Glomerular visceral epithelial cell (primary cell): Measurements from ENCODE around the gene FBRSL1.

ENCODE experiments used
- DNase-seq: peaks from one replicate; pipeline ENCODE4 v3.0.0-alpha.2; 2016; ENCODE audit errors: extremely low spot score

FBRSL1 gene

DNA sequence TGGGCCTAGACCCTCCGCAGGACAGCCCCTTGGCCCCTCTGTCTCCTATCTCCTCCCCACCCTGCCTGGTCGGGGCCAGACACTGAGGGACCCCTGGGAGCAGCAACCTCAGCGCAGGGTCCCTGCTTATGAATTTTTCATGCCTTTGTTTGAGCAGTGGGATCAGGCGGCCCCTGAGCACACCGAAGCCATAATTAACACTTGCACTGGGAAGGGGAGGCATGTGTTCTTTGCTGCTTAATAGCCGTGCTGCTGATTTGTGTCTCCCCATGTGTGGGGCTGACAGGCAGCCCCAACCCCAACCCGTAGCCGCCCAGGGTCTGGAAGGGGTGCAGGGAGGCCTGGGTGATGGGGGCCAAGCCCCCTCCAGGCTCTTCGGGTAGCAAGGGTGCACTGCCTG lies 52.7 kb downstream of the FBRSL1 start:
- DNase-seq = no peak

DNA sequence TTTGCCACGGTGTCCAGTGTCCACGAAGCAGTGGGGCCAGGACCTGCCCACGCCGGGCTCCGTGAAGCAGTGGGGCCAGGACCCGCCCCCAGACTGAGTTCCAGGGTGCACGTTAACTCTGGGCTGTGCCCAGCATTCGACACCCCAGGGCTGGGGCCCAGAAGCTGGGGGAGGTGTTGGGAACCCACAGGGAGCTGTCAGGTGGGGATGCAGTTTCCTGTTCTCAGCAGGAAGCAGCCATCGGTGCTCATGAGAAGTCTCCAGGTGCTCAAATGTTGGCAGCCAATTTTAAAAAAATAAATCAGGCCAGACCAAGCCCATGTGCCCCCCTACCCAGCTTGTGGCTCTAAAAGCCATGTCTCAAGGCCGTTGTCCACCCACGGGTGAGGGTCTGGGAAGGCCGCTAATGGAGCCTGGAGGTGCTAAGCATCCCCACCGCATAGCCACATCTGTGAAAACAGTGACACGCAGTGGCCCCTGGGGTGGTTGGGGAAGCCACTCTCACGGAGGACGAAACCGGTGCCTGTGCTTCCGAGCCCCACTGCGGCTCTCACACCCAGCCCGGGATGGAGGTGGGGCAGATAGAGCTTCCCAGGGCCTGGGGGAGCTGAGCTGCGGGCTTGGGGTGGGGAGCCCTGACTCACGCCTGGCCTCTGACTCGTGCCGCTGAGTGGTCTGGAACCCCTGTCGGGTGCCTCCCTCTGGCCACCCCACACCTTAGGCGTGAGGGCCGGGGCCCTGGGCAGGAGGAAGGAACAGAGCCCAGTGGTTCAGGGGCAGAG lies 53.5 kb downstream of the FBRSL1 start:
- no peak for DNase-seq

DNA sequence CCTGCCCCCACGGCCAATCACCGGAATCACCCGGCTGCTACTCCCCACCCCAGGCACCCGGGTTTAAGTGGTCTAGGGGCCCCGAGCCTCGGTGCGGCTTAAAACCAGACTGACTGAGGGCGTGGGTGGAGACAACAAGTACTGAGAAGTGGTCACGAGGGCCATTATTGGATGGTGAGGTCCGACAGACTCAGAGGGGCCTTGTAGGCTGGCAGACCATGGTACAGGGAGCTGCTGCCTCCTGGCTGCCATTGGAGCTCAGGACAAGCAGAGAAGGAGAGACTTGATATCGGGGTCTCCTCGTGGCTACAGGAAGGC lies 54.1 kb downstream of the FBRSL1 start:
- no peak for DNase-seq

DNA sequence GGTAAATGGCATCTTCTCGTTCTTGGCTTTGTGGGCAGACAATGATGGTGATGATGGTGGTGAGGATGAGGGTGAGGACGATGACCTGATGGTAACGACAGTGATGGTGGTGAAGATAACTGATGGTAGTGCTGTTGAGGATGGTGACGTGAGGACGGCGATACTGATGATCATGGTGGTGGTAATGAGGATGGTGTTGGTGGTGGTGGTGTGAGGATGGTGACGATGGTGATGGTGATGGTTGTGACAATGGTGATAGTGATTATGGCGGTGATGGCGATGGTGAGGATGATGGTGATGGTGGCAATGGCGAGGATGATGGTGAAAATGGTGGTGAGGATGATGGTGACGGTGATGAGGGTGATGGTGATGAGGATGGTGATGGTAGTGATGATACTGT lies 54.5 kb downstream of the FBRSL1 start:
- DNase-seq = no peak

DNA sequence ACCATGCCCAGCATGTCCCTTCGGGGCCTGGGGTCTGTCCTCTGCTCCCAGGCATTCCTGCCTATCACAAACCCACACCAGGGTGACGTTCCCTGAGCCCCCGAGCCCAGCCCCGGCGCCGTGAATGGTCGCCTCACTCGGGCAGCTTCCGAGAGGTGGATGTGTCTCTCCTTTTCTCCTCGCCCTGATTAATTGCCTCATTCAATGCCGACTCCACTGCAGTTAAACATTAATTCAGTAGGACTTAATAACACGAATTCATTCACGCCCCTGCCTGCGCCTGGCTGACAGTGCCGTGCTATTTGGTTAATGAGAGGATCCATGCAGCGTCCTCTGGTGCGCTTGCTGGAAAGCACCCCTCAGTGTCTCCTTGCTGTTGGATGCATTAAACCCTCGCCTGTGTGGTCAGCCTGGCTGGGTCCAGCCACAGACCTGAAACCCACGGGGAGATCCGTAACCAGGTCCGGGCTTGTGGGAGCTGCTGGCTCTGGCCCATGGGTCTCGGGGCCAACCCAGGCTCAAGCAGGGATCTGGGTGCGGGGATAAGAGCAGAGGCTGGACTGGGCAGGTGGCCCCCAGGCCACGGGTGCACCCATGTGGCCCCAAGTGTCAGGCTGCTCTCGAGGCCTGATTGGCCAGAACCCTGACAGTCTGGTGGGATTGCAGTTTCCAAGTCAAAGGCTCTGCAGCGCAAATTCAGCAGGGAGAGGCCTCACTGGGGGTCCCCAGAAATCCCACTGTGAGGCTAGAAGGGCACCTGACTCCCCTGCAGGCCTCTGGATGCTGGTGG lies 55.4 kb downstream of the FBRSL1 start:
- no peak for DNase-seq

DNA sequence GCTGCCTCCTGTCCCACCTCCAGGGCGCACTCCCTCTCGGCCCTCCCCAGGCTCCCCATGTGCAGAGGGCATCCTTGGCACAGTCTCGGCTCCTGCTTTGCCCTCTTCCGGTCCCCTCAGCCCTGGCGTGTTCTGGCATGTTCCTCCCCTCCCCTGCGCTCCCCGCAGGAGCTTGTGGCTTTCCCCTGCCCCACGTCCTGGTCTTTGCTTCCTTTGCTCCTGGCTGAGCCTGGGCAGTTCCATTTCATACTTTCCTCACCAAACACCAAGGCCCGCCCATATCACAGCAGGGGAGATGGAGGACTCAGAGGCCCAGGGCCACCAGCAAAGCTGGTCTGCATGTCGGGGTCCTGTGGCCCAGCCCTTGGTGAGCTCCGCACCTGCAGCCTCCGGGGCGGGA lies 56.0 kb downstream of the FBRSL1 start:
- no peak for DNase-seq

DNA sequence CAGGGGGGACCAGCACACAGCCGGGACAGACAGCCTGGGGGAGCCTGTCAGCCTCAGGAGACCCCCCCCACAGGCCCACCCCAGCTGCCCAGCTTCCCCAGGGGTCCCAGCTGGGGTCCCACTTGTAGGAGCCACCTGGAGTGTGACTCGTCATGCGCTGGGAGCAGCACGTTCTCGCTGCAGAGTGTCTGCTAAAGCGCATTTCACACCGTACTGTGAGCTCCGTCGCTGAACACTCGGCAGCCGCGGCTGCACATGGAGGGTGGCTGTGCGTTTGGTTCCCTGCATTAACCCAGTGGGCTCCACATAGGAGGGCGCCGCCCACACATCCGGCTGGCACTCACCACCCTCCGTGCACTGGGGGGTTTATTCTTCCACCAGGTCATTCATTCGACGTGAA lies 56.7 kb downstream of the FBRSL1 start:
- no peak for DNase-seq

DNA sequence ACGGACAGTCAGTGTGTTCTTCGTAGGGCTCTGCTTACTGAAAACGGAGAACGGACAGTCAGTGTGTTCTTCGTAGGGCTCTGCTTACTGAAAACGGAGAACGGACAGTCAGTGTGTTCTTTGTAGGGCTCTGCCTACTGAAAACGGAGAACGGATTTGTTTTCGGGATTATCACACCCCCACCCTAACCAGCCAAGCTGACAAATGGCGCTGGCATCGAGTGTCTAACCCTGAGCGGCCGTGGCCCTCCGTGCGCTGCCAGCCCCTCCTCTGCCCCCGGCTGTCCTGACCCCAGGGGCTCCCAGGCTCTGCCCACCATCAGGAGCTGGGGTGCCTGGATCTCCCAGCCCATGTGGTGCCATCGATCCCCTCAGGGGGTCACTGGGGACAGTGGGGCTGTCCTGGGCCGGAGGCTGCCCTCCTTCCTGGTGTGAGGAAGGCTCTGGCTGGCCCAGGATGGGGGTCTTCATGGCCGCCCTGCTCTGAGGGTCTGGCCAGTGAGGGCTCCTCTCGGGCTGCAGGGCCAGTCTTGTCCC lies 57.3 kb downstream of the FBRSL1 start:
- no peak for DNase-seq

DNA sequence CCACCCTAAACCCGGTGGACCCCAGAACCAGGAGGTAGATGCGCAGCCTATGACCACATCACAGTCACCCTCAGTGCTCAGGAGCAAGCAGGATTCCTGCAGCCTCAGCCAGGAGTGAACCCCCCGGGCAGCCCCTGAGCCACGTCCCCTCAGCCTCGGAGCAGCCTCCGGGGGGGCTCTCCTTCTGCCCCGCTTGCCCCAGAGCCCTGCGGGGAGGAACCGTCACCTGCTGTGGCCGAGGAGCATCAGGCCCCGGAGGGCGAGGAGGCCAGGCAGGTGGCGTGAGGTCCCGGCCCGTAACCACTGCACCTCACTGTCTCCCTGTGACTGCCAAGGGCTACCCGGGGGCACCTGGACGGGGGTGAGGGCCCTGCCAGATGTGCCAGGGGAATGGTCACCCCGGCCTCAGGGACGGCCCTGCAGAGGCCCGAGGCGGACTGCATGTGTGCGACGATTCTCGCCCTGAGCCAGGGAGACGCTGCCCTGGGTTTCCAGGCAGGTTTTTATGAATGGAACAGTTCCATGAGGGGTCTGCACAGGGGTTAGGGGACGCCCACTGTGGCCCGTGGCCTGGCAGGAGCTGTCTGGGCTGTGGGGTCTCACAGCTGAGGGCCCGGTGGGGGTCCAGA lies 58.6 kb downstream of the FBRSL1 start:
- no peak for DNase-seq

DNA sequence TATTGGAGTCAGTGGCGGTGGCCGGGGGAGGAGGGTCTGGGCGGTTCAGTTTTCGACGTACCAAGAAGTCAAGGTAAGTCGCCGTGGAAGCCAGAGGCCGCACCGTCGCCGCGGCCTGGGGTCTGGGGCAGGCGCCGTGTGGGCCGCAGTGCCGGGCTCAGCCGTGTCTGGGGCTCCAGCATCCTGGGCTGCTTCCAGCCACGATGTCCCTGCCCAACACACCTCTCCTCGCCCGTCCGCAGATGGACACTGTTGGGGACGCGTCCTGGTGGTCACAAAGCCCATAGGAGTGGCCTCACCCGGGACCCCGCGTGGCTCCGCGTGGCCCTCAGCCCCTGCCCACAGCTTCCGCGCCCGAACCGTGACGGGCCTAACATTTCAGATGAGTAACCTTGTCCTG lies 59.1 kb downstream of the FBRSL1 start:
- no peak for DNase-seq

DNA sequence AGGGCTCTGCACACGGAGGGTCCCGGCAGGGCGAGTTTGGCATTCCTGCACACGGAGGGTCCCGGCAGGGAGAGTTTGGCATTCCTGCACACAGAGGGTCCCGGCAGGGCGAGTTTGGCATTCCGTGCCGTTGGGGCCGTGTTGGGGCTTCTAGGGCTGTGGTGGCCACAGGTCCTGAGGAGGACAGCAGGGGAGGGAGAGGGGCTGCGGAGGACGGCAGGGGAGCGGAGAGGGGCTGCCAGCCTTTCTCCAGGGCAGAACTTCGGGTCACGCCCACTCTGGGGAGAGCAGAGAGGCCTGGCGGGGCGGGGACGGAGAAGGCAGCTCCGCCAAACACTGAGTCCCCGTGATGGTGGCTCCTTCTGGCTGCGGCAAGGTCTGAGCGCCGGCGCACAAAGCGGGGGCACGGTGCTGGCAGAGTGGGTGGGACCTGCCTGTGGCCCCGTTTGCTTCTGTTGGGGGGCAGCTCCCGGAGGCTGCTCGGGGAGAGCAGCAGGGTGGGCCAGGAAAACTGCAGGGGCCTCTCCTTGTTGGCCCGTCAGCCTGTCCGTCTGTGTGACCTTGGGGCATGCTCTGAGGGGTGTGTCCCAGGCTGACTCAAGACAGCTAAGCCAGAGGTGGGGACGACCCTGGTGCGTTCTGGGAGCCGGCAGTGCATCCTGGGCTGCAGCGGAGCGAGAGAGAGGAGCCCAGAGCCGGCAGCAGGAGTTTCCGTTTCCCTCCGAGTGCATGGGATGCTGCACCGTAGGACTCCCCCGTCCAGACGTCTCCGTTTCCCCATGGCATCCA lies 60.3 kb downstream of the FBRSL1 start:
- no peak for DNase-seq

DNA sequence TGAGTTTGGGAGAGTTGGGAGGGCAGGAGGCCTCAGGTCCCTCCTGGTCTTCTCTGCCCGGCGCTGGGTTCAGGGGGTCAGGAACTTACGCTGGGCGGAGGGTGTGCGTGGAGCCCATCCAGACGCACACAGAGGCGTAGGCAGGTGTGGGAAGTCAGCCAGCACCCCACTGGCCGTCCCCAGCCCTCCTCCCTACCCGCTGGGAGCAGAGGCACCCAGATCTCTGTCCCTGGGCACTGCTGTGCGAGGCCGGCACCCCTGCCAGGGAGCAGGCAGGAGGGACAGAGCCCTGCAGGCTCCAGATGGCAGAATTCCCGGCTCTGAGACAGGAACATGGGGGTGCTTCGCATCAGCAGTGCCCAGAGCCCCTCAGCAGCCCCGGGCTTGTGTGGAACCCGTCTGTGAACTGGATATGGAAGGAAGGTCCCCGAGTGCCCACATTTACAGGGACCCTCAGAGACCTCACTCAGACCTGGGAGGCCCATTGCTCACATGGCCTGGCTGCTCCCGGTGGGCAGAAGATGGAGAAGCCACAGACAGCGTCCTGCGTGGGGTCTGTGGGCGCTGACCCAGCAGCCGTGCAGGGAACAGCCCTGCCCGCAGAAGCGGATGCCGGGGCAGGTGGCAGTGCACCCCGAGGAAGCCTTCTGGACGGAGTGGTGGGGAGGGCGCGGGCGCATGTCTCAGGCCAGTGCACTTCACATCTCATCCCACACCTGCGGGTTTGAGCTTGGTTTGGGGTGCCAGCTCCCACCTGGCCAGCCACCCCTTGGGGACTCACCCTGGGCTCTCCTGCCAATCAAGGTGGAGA lies 61.1 kb downstream of the FBRSL1 start:
- no peak for DNase-seq

DNA sequence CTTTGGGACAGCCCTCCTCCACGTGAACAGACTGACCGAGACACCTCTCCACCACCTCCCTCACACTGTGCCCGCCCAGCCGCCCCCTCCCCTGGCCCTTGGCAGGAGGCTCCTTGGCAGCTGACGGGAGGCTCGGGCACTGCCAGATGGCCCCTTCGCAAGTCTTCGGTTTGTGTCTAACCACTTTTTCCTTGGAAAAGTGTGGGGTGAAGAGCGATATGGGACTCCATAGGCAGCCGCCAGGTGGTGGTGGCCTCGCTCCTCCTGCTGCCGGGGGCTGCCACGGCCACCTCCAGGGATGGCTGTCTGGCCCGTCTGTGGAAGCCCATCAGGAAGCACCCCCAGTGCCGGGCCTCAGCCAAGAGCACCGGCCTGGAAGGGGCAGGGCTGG lies 61.7 kb downstream of the FBRSL1 start:
- no peak for DNase-seq

DNA sequence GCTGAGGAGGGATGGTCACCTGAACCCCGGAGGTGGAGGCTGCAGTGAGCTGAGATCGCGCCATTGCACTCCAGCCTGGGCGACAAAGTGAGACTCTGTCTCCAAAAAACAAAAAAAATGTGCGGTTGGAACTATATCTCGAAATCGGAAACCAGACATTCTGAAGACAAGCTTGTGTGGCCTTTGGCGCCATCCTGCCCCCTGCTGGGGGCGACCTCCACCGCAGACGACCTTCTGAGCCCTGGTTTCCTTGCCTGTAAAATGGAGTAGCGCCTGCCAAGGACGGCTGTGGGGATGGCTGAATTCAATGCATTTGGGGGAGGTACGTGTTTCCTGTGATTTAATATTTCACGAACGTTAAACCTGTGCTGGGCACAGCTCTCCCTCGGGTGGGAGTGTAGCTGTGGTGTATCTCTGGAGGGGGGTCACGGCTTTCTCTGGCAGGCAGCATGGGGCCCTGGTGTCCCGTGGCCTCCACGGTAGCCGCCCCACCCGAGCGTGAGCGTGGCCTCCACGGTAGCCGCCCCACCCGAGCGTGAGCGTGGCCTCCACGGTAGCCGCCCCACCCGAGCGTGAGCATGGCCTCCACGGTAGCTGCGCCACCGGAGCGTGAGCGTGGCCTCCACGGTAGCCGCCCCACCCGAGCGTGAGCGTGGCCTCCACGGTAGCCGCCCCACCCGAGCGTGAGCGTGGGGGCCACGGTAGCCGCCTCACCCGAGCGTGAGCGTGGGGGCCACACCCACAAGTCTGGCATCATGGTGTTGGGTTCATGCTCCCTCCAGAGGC lies 65.1 kb downstream of the FBRSL1 start:
- no peak for DNase-seq

DNA sequence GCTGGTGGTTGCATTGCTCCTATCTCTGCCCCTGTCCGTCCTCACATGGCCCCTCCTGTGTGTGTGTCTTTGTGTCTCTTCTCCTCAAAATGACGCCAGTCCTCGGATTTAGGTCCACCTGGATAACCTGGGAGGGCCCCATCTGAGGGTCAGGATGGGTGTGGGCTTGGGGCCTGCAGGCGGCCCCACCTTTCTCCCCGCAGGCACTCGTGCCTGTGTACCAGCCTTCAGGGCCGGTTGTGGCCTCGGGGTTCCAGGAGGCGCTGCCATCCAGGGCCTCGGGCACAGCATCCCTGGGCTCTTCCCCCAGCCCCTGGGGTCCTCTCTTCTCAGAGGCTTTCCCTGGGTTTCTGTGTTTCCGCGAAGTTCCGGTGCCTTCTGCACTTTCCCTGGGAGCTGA lies 65.7 kb downstream of the FBRSL1 start:
- DNase-seq = no peak

DNA sequence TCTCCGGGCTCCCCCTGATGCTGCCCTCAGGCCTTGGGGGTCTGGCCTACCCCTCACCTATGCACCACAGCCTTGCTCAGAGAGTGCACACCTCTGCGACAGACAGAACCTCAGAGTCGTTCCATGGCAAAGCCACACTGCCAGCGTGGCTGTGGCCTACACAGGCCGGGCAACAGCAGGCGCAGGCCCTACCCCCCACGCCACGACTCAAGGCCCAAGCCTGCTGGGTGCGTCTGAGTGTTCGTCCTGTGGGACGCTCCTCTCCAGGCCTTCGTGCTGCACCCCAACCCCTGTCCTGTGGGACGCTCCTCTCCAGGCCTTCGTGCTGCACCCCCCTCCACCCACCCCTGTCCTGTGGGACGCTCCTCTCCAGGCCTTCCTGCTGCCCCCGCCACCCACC lies 66.3 kb downstream of the FBRSL1 start:
- DNase-seq = no peak

DNA sequence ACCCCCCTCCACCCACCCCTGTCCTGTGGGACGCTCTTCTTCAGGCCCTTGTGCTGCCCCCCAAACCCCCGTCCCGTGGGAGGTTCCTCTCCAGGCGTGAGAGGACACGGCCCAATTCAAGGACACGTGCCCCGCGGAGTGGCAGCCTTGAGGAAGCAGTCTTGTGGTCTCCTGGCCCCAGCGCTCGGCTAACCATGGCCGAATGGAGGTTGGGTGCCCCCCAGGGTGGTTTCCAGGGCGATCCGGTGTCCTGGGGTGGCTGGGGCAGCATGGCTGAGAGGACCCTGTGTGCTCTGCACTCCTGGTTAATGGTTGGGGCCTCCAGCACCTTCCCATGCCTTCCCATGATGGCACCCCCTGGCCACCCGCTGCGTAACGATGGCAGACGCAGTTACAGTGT lies 66.8 kb downstream of the FBRSL1 start:
- no peak for DNase-seq

DNA sequence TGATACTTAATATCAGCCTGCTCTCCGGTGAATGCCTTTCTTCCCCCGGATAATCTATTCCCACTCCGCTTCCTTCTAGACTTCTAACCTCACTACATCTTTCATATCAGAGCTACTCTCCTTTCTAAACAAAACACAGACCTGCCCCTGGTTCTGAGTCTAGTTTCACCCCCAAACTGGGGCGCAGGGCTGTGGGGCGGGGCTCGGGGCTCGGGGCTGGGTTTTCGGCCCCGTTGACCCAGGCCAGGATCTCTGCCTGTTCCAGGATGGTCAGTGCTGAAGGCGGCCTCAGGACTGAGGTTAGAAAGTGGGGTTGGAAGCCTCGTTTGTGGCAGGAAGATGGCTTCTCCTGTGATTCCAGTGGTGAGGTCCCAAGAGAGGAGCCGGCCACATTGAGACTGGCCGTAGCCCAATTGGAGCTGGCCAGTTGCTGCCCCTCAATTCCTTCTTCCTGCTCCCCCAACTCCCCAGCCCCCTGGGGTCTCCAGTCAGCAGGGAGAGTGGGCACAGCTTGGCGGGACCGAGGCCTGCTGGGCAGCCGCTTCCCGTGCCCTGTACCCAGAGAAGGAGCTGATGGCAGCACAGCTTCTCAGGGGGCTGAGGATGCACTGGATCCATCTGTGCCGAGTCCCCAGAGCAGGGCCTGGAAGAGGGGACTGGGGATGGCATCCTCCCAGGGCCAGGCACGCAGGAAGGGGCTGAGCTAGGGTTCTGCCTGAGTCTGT lies 67.5 kb downstream of the FBRSL1 start:
- DNase-seq = no peak

DNA sequence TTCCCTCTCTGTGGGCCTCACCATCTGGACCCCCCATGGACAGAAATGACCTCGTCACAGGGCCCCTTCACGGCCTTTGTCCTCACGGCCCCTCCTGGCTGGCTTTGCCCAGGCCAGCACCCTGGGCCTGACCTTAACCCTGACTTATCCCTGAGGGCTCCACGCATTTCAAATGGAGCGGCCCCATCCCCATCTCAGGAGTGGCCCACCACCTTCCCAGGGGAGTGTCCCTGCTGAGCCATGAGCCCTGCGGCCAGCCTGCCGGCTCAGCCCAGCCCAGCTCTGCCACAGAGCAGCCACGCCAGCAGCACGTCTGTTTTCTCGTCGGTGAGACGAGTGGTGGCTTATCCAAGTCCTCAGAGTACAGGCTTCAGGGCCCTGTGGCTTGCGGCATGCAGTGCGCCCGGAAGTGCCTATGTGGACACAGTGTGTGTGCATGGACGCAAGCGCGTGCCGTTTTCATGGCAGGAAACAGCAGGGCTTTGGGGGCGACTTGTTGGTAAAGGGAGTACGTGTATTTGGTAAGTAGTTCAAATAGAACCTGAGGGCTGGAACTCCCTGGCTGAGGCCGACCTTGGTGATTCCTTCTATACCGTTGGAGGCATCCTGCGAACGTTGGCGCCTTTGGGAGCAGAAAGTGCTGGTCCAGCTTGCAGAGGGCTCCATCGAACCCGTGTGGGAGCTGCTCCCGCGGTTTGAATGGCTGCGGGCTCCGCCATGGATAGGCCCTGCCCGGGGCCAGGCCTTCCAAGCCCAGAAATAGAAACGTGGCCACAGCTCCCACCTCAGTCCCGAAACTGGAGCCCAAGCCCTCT lies 68.3 kb downstream of the FBRSL1 start:
- DNase-seq = no peak
